HepG2 (cell line): ENCODE data around the gene CERT1. TPM values are rescaled to one million over a fixed set of nuclear protein-coding genes. Genes with fewer than 3 reads are reported as not detected.
A peak's percentile ranks its signal among the peaks of the same experiment; 100 is the strongest.

ENCODE experiments used
- ARID2 ChIP-seq: sonication (generic); formaldehyde crosslinking; IDR thresholded peaks from 2 replicates; pipeline ENCODE4 v1.8.1; 2022; ENCODE audit warnings: mild to moderate bottlenecking, missing genetic modification reagents, borderline replicate concordance
- HOXA3 ChIP-seq: sonication (generic); formaldehyde crosslinking; IDR thresholded peaks from 2 replicates; pipeline ENCODE4 v1.5.0; 2020; ENCODE audit warnings: missing genetic modification reagents
- JUNB ChIP-seq: sonication (generic); formaldehyde crosslinking; IDR thresholded peaks from 2 replicates; pipeline ENCODE4 v1.8.0; 2022; ENCODE audit warnings: missing genetic modification reagents, mild to moderate bottlenecking, borderline replicate concordance
- NFIB ChIP-seq: sonication (generic); formaldehyde crosslinking; IDR thresholded peaks from 2 replicates; pipeline ENCODE4 v1.9.0; 2021; ENCODE audit warnings: missing genetic modification reagents, mild to moderate bottlenecking, borderline replicate concordance
- NFRKB ChIP-seq: fragments of 450-650 bp; IDR thresholded peaks from 2 replicates; pipeline ENCODE4 v1.6.1; 2017
- NR0B2 ChIP-seq: sonication (generic); formaldehyde crosslinking; IDR thresholded peaks from 2 replicates; pipeline ENCODE4 v1.4.0; 2020; ENCODE audit warnings: mild to moderate bottlenecking, missing genetic modification reagents
- RELA ChIP-seq: sonication (generic); formaldehyde crosslinking; IDR thresholded peaks from 2 replicates; pipeline ENCODE4 v1.4.0; 2020; ENCODE audit warnings: missing genetic modification reagents
- RNF2 ChIP-seq: fragments of 450-650 bp; conservative IDR thresholded peaks from 2 replicates; pipeline ENCODE4 v1.6.1; 2016; ENCODE audit warnings: low read depth
- SKIL ChIP-seq: sonication (generic); formaldehyde crosslinking; IDR thresholded peaks from 2 replicates; pipeline ENCODE4 v1.8.0; 2022; ENCODE audit warnings: missing genetic modification reagents, mild to moderate bottlenecking, moderate library complexity, borderline replicate concordance
- SP140L ChIP-seq: sonication (generic); formaldehyde crosslinking; IDR thresholded peaks from 2 replicates; pipeline ENCODE4 v1.4.0; 2020; ENCODE audit warnings: missing genetic modification reagents, borderline replicate concordance
- SP5 ChIP-seq: IDR thresholded peaks from 2 replicates; pipeline ENCODE4 v1.6.1; 2016; ENCODE audit warnings: low read depth, borderline replicate concordance
- ZBTB33 ChIP-seq: sonication (generic); formaldehyde crosslinking; IDR thresholded peaks from 2 replicates; pipeline ENCODE4 v1.4.0; 2020; ENCODE audit warnings: missing genetic modification reagents
- ZBTB8A ChIP-seq: sonication (generic); formaldehyde crosslinking; IDR thresholded peaks from 2 replicates; pipeline ENCODE4 v1.4.0; 2020; ENCODE audit warnings: mild to moderate bottlenecking, low read depth, missing genetic modification reagents, borderline replicate concordance
- ZNF326 ChIP-seq: sonication (generic); formaldehyde crosslinking; IDR thresholded peaks from 2 replicates; pipeline ENCODE4 v1.4.0; 2020; ENCODE audit warnings: missing genetic modification reagents, borderline replicate concordance
- ZNF337 ChIP-seq: sonication (generic); formaldehyde crosslinking; IDR thresholded peaks from 2 replicates; pipeline ENCODE4 v1.5.1; 2020; ENCODE audit warnings: missing genetic modification reagents, low read depth, mild to moderate bottlenecking, borderline replicate concordance
- ZNF367 ChIP-seq: sonication (generic); formaldehyde crosslinking; IDR thresholded peaks from 2 replicates; pipeline ENCODE4 v1.4.0; 2020; ENCODE audit warnings: missing genetic modification reagents, borderline replicate concordance
- ZNF569 ChIP-seq: sonication (generic); formaldehyde crosslinking; IDR thresholded peaks from 2 replicates; pipeline ENCODE4 v1.5.0; 2020; ENCODE audit warnings: mild to moderate bottlenecking, missing genetic modification reagents, moderate library complexity, borderline replicate concordance
- ZNF75D ChIP-seq: sonication (generic); formaldehyde crosslinking; IDR thresholded peaks from 2 replicates; pipeline ENCODE4 v1.8.1; 2023; ENCODE audit warnings: missing genetic modification reagents, mild to moderate bottlenecking, borderline replicate concordance
- ZNF784 ChIP-seq: sonication (generic); formaldehyde crosslinking; IDR thresholded peaks from 2 replicates; pipeline ENCODE4 v1.5.1; 2020; ENCODE audit warnings: missing genetic modification reagents, mild to moderate bottlenecking, borderline replicate concordance
- ZNF788 ChIP-seq: sonication (generic); formaldehyde crosslinking; IDR thresholded peaks from 2 replicates; pipeline ENCODE4 v1.5.0; 2020; ENCODE audit warnings: mild to moderate bottlenecking, missing genetic modification reagents, borderline replicate concordance
- polyA plus RNA-seq, 8 experiments: library from polyadenylated mRNA; depleted of rRNA in 3 of 8; stranded (reverse) in 7 of 8; unstranded in 1 of 8; fragments of >200 nt; fragmentation: Illumina TruSeq in 4 of 8; extraction: Trizol in 4 of 8; gene quantifications; 2 replicates each; pipeline versions ENCODE4 v1.2.1 to v1.2.3, GENCODE V29; 2011 to 2016; ENCODE audit warnings: low read depth in 4 of 8, missing spikeins in 1 of 8, mixed read lengths in 1 of 8; ENCODE audit not compliant: insufficient read depth in 1 of 8
- total RNA-seq, 5 experiments: library from RNA; depleted of rRNA; stranded (reverse); fragments of >200 nt; fragmentation: Illumina TruSeq; extraction: Trizol; gene quantifications; 2 replicates each; pipeline ENCODE4 v1.2.3, GENCODE V29; 2016; ENCODE audit warnings: low read depth in 1 of 5

Gene CERT1
- total and polyA plus RNA-seq, 2 of the 13 experiments (the other 11 are each of a cell fraction or from before 2014, with no cell fraction given): 8.2 to 12.7 TPM

- no peak for TF ChIP-seq NFIB
- TF ChIP-seq ZNF337 (CRISPR knock-in tag): peak; percentile 63; the same call in 1 of the 2 replicates
- TF ChIP-seq ZNF784: peak; percentile 83; the same call in 1 of the 2 replicates
- TF ChIP-seq ZBTB33 (CRISPR knock-in tag): no peak
- TF ChIP-seq RELA (CRISPR knock-in tag): no peak
- no peak for TF ChIP-seq ZNF569 (CRISPR knock-in tag)
- TF ChIP-seq SP5 (CRISPR knock-in tag): peak; percentile 9; the same call in 1 of the 2 replicates
- no peak for TF ChIP-seq ZNF367 (CRISPR knock-in tag)
- no peak for TF ChIP-seq RNF2
- no peak for TF ChIP-seq NFRKB
- no peak; the same call in 1 of the 2 replicates for TF ChIP-seq ARID2 (CRISPR knock-in tag)
- TF ChIP-seq ZBTB8A: no peak
- peak; percentile 22; the same call in 1 of the 2 replicates for TF ChIP-seq ZNF788 (CRISPR knock-in tag)
- TF ChIP-seq SKIL: no peak
- TF ChIP-seq ZNF326 (CRISPR knock-in tag): no peak
- peak; percentile 33 for TF ChIP-seq HOXA3 (CRISPR knock-in tag)
- TF ChIP-seq JUNB (CRISPR knock-in tag): no peak
- TF ChIP-seq NR0B2 (CRISPR knock-in tag): 0 out of 2 replicates have a peak, but pooled peaks have one; percentile 45
- TF ChIP-seq SP140L (CRISPR knock-in tag): no peak
- TF ChIP-seq ZNF75D (CRISPR knock-in tag): no peak
Observed at GRCh38 chr5:75510836-75511434, 494 bp downstream of the CERT1 start (continued).
